Common myeloid progenitor, CD34-positive (primary cell): ENCODE data around the gene ENOPH1. TPM values are rescaled to one million over a fixed set of nuclear protein-coding genes. Genes with fewer than 3 reads are reported as not detected.
"Not testable (repeated sequence)": the region's sequence is repeated elsewhere in the genome, so short reads cannot be mapped to it uniquely, and the experiment has no call there.

Source experiments
- CTCF ChIA-PET: fragments of 350-600 bp; sonication (Branson Sonifier 250); formaldehyde crosslinking; loops from one replicate; lab custom pipeline; 2021; ENCODE audit warnings: antibody characterized with exemption; lab: Charles Lee
- POLR2A ChIA-PET: fragments of 350-600 bp; sonication (Branson Sonifier 250); formaldehyde crosslinking; loops from one replicate; lab custom pipeline; 2021; ENCODE audit warnings: antibody characterized with exemption; lab: Charles Lee
- DNase-seq, 3 donors: peaks; one replicate each; pipeline versions ENCODE4 v3.0.0 to v3.0.0-alpha.2; 2013
- H3K27ac ChIP-seq, 2 experiments: 1 replicate in 1 of 2; 2 replicates in 1 of 2; pipeline ENCODE4 v1.7.0; 2013; ENCODE audit warnings: inconsistent platforms in 2 of 2, low read length in 2 of 2, mild to moderate bottlenecking in 2 of 2, low read depth in 1 of 2, moderate library complexity in 1 of 2; ENCODE audit not compliant: severe bottlenecking in 2 of 2, insufficient read depth in 1 of 2, poor library complexity in 1 of 2
- H3K27me3 ChIP-seq, 5 experiments: replicated peaks in 2 of 5; 1 replicate in 3 of 5; 2 replicates in 2 of 5; pipeline versions ENCODE4 v1.6.1 to v1.7.0; 2013; ENCODE audit warnings: low read length in 4 of 5, mild to moderate bottlenecking in 2 of 5, moderate library complexity in 2 of 5, inconsistent platforms in 1 of 5; ENCODE audit not compliant: insufficient read depth in 5 of 5, control insufficient read depth in 4 of 5
- H3K36me3 ChIP-seq, 4 experiments: 1 replicate in 2 of 4; 2 replicates in 2 of 4; pipeline versions ENCODE4 v1.6.1 to v1.7.0; 2013; ENCODE audit warnings: low read length in 3 of 4, control low read depth in 1 of 4, mild to moderate bottlenecking in 1 of 4; ENCODE audit not compliant: control insufficient read depth in 4 of 4, insufficient read depth in 4 of 4
- H3K4me1 ChIP-seq, 4 experiments: 1 replicate in 3 of 4; 2 replicates in 1 of 4; pipeline versions ENCODE4 v1.6.1 to v1.7.1; 2013; ENCODE audit warnings: low read length in 3 of 4, mild to moderate bottlenecking in 3 of 4, control low read depth in 1 of 4, inconsistent platforms in 1 of 4, moderate library complexity in 1 of 4; ENCODE audit not compliant: control insufficient read depth in 4 of 4, insufficient read depth in 4 of 4; ENCODE audit errors: control extremely low read depth in 1 of 4
- H3K4me3 ChIP-seq, 7 experiments: 1 replicate in 4 of 7; 2 replicates in 3 of 7; pipeline versions ENCODE4 v1.5.1 to v1.7.0; 2013; ENCODE audit warnings: mild to moderate bottlenecking in 7 of 7, low read length in 6 of 7, moderate library complexity in 6 of 7, inconsistent platforms in 2 of 7, low read depth in 2 of 7, control low read depth in 1 of 7; ENCODE audit not compliant: insufficient read depth in 4 of 7, control insufficient read depth in 1 of 7; ENCODE audit errors: extremely low read depth in 1 of 7
- H3K9me3 ChIP-seq, 5 experiments: 1 replicate in 4 of 5; 2 replicates in 1 of 5; pipeline versions ENCODE4 v1.6.1 to v1.7.1; 2013; ENCODE audit warnings: low read length in 4 of 5, mild to moderate bottlenecking in 2 of 5, inconsistent platforms in 1 of 5, low read depth in 1 of 5, moderate library complexity in 1 of 5; ENCODE audit not compliant: control insufficient read depth in 4 of 5, insufficient read depth in 2 of 5; ENCODE audit errors: control extremely low read depth in 1 of 5
- WGBS: methylation state at CpG from one replicate; pipeline ENCODE4 v1.1.5; 2013; ENCODE audit not compliant: insufficient coverage; 5-methylcytosine and 5-hydroxymethylcytosine counted together
- polyA plus RNA-seq: library from polyadenylated mRNA; unstranded; fragments of 120-200 nt; gene quantifications from one replicate; pipeline ENCODE4 v1.2.1, GENCODE V29; 2013

The ENOPH1 gene
- 39.5 TPM for polyA plus RNA-seq

- peak; percentile 95 to 97 (median 97) for DNase-seq
- ChIA-PET CTCF (interaction anchor here (0.8 to 2.8 kb wide), 3 partner anchors 9 to 70 kb away, joined by 3 to 24 read pairs (median 8); no protein-coding TSS in a partner anchor), POLR2A (interaction anchor here (1.0 kb wide), 1 partner anchor 56 kb away, joined by 3 read pairs; the partner anchor contains the start of gene HNRNPD)
- Histone ChIP-seq H3K4me3 (peak within 1 kb of the TSS; percentile 86 to 97 (median 94)), H3K27me3 (no peaks in the 10 kb centered on the region), H3K4me1 (peaks cover 22 to 48% (median 32%) of the 10 kb centered on the region in 4 experiments), H3K9me3 (no peaks in the 10 kb centered on the region), H3K27ac (peak within 1 kb of the TSS; percentile 79 to 94), H3K36me3 (peaks cover 10 to 53% (median 21%) of the 10 kb centered on the region in 4 experiments)
- 0% methylated on average over 64 of the region's 83 CpGs for WGBS
Observed at GRCh38 chr4:82430193-82430963, at the start of gene ENOPH1, which contains the start of gene HNRNPDL. Gene ENOPH1, plus strand, starts transcription at chr4:82430590. Its CDS starts 240 bp downstream, at chr4:82430830. Gene HNRNPDL, minus strand, starts transcription at chr4:82430462. Its CDS starts 772 bp downstream, at chr4:82429690.

- Histone ChIP-seq H3K36me3 (peaks cover 0 to 4% (median 0%) of the 10 kb centered on the region in 4 experiments), H3K27ac (no peak overlapping the region), H3K4me3 (no peak overlapping the region), H3K27me3 (no peaks in the 10 kb centered on the region), H3K9me3 (peaks cover 0 to 13% (median 8%) of the 10 kb centered on the region in 5 experiments), H3K4me1 (peaks cover 2 to 6% (median 5%) of the 10 kb centered on the region in 4 experiments)
- ChIA-PET POLR2A (no interaction called here), CTCF (interaction anchor here (2.1 kb wide), 1 partner anchor 9 kb away, joined by 8 read pairs; no protein-coding TSS in a partner anchor)
- 92% methylated on average over 3 of the region's 4 CpGs for WGBS
- no peak for DNase-seq
Observed at GRCh38 chr4:82380831-82381230, 49.6 kb upstream of the ENOPH1 start.

GRCh38 chr4:82381235-82381634 lies 49.2 kb upstream of the ENOPH1 start:
- Histone ChIP-seq H3K4me1 (peaks cover 0 to 2% (median 1%) of the 10 kb centered on the region in 4 experiments), H3K9me3 (peaks cover 0 to 13% (median 8%) of the 10 kb centered on the region in 5 experiments), H3K27me3 (no peaks in the 10 kb centered on the region), H3K36me3 (peaks cover 0 to 4% (median 0%) of the 10 kb centered on the region in 4 experiments), H3K4me3 (no peak overlapping the region), H3K27ac (no peak overlapping the region)
- CTCF ChIA-PET, result interaction anchor here (2.1 kb wide), 1 partner anchor 9 kb away, joined by 8 read pairs; no protein-coding TSS in a partner anchor
- no peak for DNase-seq
- POLR2A ChIA-PET, result no interaction called here
- WGBS, result 100% methylated on average over 1 of the region's 3 CpGs

GRCh38 chr4:82381661-82382296 lies 48.6 kb upstream of the ENOPH1 start:
- Histone ChIP-seq H3K27me3 (no peaks in the 10 kb centered on the region), H3K4me1 (no peaks in the 10 kb centered on the region), H3K4me3 (no peak overlapping the region), H3K27ac (no peak overlapping the region), H3K36me3 (peaks cover 0 to 4% (median 0%) of the 10 kb centered on the region in 4 experiments), H3K9me3 (peaks cover 0 to 13% (median 8%) of the 10 kb centered on the region in 5 experiments)
- DNase-seq, result no peak
- ChIA-PET POLR2A (no interaction called here), CTCF (interaction anchor here (0.9 to 2.1 kb wide), 2 partner anchors 8 to 16 kb away, joined by 5 to 8 read pairs; no protein-coding TSS in a partner anchor)
- 100% methylated on average over 2 of the region's 2 CpGs for WGBS

- Histone ChIP-seq H3K27me3 (no peaks in the 10 kb centered on the region), H3K36me3 (peaks cover 0 to 4% (median 0%) of the 10 kb centered on the region in 4 experiments), H3K27ac (no peak overlapping the region), H3K4me3 (no peak overlapping the region), H3K4me1 (no peaks in the 10 kb centered on the region), H3K9me3 (peaks cover 0 to 13% (median 8%) of the 10 kb centered on the region in 5 experiments)
- 100% methylated on average over 1 of the region's 2 CpGs for WGBS
- ChIA-PET CTCF (no interaction called here), POLR2A (no interaction called here)
- DNase-seq, result no peak
Observed at GRCh38 chr4:82382751-82383150, 47.6 kb upstream of the ENOPH1 start.

- H3K9me3 ChIP-seq, H3K4me1 ChIP-seq, H3K36me3 ChIP-seq, DNase-seq, H3K4me3 ChIP-seq, H3K27ac ChIP-seq, POLR2A ChIA-PET, H3K27me3 ChIP-seq: not testable (repeated sequence)
- WGBS, result 80% methylated on average over 1 of the region's 8 CpGs
- CTCF ChIA-PET, result interaction anchor here (1.2 to 3.2 kb wide), 3 partner anchors 10 to 43 kb away, joined by 4 to 16 read pairs (median 6); no protein-coding TSS in a partner anchor
Observed at GRCh38 chr4:82386312-82386711, 44.1 kb upstream of the ENOPH1 start.
